ENCODE results near the gene HLA-DRA.
"Not testable (repeated sequence)": the region's sequence is repeated elsewhere in the genome, so short reads cannot be mapped to it uniquely, and the experiment has no call there.

HLA-DRA gene

GRCh38 chr6:32431142-32431541 is 8.5 kb upstream of the HLA-DRA start:
- no peak for DNase-seq (ENCODE audit: low read depth, low spot score)

DNA sequence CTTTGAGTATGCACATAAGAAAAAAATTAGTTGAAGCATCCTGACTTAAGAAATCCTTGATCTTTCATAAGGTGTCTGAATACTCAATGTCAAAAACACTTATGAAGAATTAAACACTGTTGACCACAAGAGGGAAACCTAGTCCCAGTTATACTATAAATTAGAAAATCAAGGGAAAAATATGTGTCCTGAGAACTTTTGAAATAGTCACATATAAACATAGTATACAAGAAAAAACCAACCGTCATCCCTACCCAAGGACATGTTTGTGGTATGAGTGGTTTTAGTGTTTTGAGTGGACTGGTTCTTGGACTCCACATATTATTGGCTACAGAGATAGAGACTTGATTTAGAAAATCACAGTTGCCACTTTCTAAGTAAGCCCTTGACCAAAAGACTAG is 7.6 kb upstream of the HLA-DRA start:
- DNase-seq (ENCODE audit: low read depth, low spot score) = no peak

DNA sequence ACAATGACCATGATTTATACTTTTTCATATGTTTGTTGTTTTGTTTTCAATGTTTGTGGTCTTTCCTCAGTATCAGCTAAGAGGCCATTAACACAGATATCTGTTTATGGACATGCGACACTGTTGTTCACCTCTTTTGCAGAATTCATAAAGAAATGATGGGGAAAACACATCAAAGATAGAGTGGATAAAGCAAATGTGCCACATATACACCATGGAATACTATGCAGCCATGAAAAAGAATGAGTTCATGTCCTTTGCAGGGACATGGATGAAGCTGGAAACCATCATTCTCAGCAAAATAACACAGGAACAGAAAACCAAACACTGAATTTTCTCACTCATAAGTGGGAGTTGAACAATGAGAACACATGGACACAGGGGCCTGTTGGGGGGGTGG is 5.7 kb upstream of the HLA-DRA start:
- DNase-seq (ENCODE audit: low read depth, low spot score) = not testable (repeated sequence)

- DNase-seq (ENCODE audit: low read depth, low spot score) = no peak
Measured at GRCh38 chr6:32436186-32436585, 3.5 kb upstream of the HLA-DRA start.

DNA sequence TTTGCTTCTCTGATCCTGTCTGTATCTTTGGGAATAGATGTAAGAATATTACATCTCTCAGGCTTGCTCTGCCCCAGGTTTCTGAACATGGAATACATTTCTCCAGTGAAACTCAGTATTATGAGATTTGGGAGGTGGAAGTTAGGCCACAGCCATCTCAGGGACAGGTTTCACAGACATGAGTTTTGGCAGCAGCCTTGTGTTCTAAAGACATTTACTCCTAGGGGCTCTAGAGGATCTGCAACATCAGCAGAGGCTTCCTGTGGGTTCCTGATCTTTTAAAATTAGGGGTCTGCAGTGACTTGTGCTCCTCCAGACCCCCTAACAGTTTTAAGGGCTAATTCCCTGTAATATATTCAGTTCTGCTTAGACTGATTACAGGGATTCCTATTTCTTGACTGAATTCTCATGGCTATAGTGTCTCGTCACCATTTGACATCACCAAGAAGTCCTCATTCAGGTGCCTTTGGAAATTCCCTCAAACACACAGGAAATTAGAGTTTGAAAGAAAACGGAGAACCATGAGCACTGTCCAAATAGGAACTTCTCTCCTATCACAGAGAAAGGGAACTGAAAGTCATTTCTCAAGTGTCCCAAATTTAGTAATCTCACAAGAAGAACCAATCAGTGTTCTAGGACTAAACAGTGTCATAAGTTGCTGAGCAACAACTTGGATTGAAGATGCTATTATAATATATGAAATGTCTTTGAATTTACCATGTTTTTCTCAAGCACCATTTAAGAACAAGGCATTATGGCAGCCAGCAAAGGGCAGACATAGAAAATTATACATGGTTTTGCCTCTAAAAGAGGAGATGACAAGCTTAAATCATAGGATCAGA is 2.5 kb upstream of the HLA-DRA start:
- no peak for DNase-seq (ENCODE audit: low read depth, low spot score)

DNA sequence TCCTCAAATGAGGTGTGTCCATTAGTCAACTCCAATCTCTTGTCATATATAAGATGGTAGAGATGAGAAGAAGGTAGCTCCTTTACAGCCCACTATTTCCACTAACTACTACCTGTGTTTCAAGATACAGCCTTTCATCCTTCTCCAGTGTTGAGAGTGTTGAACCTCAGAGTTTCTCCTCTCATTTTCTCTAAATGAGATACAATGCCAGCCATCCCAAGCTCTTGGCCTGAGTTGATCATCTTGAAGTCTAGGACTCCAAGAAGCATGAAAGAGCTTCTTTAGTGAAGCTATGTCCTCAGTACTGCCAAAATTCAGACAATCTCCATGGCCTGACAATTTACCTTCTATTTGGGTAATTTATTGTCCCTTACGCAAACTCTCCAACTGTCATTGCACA is 548 bp upstream of the HLA-DRA start:
- DNase-seq (ENCODE audit: low read depth, low spot score) = no peak

- no peak for DNase-seq (ENCODE audit: low read depth, low spot score)
Measured at GRCh38 chr6:32442243-32442667, 2.6 kb downstream of the HLA-DRA start.

DNA sequence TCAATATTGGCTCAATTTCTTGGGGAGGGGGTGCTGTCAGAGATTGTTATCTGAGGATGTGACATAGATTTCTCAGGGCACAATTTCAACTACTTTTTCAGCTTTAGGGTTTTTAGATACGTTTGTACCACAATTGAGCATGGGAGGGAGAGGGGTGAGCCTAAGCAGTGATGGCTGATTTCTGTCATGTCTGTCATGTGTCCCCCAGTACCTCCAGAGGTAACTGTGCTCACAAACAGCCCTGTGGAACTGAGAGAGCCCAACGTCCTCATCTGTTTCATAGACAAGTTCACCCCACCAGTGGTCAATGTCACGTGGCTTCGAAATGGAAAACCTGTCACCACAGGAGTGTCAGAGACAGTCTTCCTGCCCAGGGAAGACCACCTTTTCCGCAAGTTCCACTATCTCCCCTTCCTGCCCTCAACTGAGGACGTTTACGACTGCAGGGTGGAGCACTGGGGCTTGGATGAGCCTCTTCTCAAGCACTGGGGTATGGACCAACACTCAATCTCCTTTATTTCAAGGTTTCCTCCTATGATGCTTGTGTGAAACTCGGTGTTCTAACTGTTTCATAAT is 3.4 kb downstream of the HLA-DRA start:
- DNase-seq (ENCODE audit: low read depth, low spot score) = no peak

GRCh38 chr6:32444433-32444832 is 4.7 kb downstream of the HLA-DRA start:
- no peak for DNase-seq (ENCODE audit: low read depth, low spot score)

GRCh38 chr6:32445321-32445854 is 5.7 kb downstream of the HLA-DRA start:
- no peak for DNase-seq (ENCODE audit: low read depth, low spot score)

- no peak for DNase-seq (ENCODE audit: low read depth, low spot score)
Measured at GRCh38 chr6:32447932-32448331, 8.2 kb downstream of the HLA-DRA start.

DNA sequence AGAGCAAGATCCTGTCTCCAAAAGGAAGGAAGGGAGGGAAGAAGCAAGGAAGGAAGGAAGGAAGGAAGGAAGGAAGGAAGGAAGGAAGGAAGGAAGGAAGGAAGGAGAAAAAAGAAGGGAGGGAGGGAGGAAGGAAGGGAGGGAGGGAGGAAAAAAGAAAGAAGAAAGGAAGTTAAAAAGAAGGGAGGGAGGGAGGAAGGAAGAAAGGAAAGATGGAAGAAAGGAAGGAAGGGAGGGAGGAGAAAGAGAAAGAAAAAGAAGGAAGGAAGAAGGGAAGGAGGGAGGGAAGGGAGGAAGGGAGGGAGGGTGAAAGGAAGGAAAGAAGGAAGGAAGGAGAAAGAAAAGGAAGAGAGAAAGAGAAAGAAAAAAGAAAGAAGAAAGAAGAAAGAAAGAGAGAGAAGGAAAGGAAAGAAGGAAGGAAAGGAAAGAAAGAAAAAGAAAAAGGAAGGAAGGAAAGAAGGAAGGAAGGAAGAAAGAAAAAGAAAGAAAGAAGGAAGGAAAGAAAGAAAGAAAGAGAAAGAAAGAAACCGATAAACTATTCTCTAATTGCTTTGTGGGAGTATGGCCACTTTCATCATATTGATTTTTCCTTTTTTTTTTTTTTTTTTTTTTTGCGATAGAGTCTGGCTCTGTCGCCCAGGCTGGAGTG is 9.5 kb downstream of the HLA-DRA start:
- DNase-seq (ENCODE audit: low read depth, low spot score) = no peak

DNA sequence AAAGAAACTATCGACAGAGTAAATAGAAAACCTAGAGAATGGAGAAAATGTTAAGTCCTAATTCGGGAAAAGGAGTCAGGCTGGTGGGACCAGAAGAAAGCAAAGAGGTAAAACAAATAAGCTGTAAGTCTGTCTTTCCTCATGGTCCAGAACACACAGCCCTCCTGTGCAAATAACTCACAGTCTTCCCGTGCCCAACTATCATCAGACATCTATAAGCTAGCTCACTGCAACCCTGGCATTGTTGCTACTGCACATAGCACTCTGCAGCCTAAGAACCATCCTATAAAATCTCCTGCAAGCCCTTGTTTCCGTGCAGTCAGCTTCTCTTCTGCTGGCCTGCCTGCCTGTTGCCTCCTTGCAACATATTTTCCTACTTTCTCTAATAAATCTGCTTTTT is 17.4 kb downstream of the HLA-DRA start:
- no peak for DNase-seq (ENCODE audit: low read depth, low spot score)

- DNase-seq (ENCODE audit: low read depth, low spot score) = no peak
Measured at GRCh38 chr6:32459781-32460424, 20.2 kb downstream of the HLA-DRA start.

GRCh38 chr6:32460528-32460927 is 20.8 kb downstream of the HLA-DRA start:
- no peak for DNase-seq (ENCODE audit: low read depth, low spot score)

GRCh38 chr6:32461493-32461892 is 21.8 kb downstream of the HLA-DRA start:
- no peak for DNase-seq (ENCODE audit: low read depth, low spot score)

DNA sequence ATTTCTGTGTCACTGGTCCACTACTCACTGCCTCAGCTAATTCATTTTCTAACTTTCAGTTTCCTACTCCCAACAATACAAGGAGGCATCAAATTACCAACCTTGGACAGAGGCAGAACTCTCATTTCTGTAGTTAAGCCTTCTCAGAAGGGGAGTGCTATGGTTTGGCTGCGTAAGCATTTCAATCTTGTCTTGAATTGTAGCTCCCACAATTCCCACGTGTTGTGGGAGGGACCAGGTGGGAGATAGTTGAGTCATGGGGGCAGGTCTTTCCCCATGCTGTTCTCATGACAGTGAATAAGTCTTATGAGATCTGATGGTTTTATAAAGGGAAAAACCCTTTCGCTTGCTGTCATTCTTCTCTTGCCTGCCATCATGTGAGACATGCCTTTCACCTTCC is 22.9 kb downstream of the HLA-DRA start:
- DNase-seq (ENCODE audit: low read depth, low spot score) = no peak

- DNase-seq (ENCODE audit: low read depth, low spot score) = not testable (repeated sequence)
Measured at GRCh38 chr6:32467743-32468503, 28.2 kb downstream of the HLA-DRA start.

- no peak for DNase-seq (ENCODE audit: low read depth, low spot score)
Measured at GRCh38 chr6:32472781-32473375, 33.2 kb downstream of the HLA-DRA start.

- not testable (repeated sequence) for DNase-seq (ENCODE audit: low read depth, low spot score)
Measured at GRCh38 chr6:32473376-32474348, 34.0 kb downstream of the HLA-DRA start.

Measured in brain pericyte (primary cell).